Ovary (tissue), 9 donors: ENCODE data around the gene RRP15. TPM values are rescaled to one million over a fixed set of nuclear protein-coding genes. Genes with fewer than 3 reads are reported as not detected.

Experiments used
- DNase-seq, 5 donors: peaks; one replicate each; pipeline ENCODE4 v3.0.0-alpha.2; 2019 to 2020
- H3K27ac ChIP-seq, 2 donors: fragments of 200-600 bp; one replicate each; pipeline versions ENCODE4 v1.5.1 to v1.8.0; 2019 to 2022
- H3K27me3 ChIP-seq: fragments of 200-600 bp; one replicate; pipeline ENCODE4 v1.8.0; 2022
- H3K36me3 ChIP-seq: fragments of 200-600 bp; sonication (generic); one replicate; pipeline ENCODE4 v1.5.1; 2019
- H3K4me1 ChIP-seq: one replicate; pipeline ENCODE4 v1.8.1; 2013; ENCODE audit warnings: mild to moderate bottlenecking, moderate library complexity; ENCODE audit not compliant: insufficient read depth
- H3K4me3 ChIP-seq: fragments of 200-600 bp; sonication (generic); one replicate; pipeline ENCODE4 v1.5.1; 2017
- H3K9me3 ChIP-seq, 2 donors: fragments of 200-600 bp in 1 of 2; sonication (generic) in 1 of 2; one replicate each; pipeline versions ENCODE4 v1.5.1 to v1.8.1; 2013 to 2019; ENCODE audit warnings: mild to moderate bottlenecking in 1 of 2, moderate library complexity in 1 of 2
- CTCF ChIP-seq, 3 donors: fragments of 450-650 bp in 2 of 3; fragments of 200-600 bp in 1 of 3; IDR thresholded peaks; one replicate each; pipeline versions ENCODE4 v1.5.1 to v1.8.0; 2016 to 2022; ENCODE audit warnings: antibody characterized with exemption in 3 of 3, mild to moderate bottlenecking in 1 of 3
- EP300 ChIP-seq: sonication (generic); formaldehyde crosslinking; IDR thresholded peaks from one replicate; pipeline ENCODE4 v1.6.1; 2017; ENCODE audit warnings: antibody characterized with exemption
- POLR2A ChIP-seq: fragments of 450-650 bp; IDR thresholded peaks from one replicate; pipeline ENCODE4 v1.6.1; 2017; ENCODE audit warnings: antibody characterized with exemption, mild to moderate bottlenecking, moderate library complexity
- WGBS, 3 donors: extraction: QIAGEN DNeasy Blood & Tissue Kit in 1 of 3; methylation state at CpG; one replicate each; pipeline versions ENCODE4 v1.1.5 to v1.1.7; 2013 to 2017; 5-methylcytosine and 5-hydroxymethylcytosine counted together
- intact Hi-C, 4 donors: fragments of 100-400 bp; cut with DNase I; formaldehyde crosslinking; loops; one replicate each; pipeline versions ENCODE4 v1.11.0 to v1.15.1; 2022 to 2023
- polyA plus RNA-seq, 2 donors: library from polyadenylated mRNA; stranded (reverse); fragments of 200-250 nt in 1 of 2; fragments of 350-450 nt in 1 of 2; fragmentation: Illumina TruSeq in 1 of 2; extraction: RNeasy Lipid Tissue Mini Kit (QIAGEN cat#74804) in 1 of 2; gene quantifications; one replicate each; pipeline ENCODE4 v1.2.3, GENCODE V29; 2013 to 2014
- total RNA-seq, 7 donors: library from RNA; depleted of rRNA in 2 of 7; stranded (reverse); fragments of >200 nt in 2 of 7; fragmentation: NEBNext Ultra II Directional in 3 of 7; extraction: Animal tissue kit (Norgen Biotek cat#: 25700) in 3 of 7; gene quantifications; one replicate each; pipeline versions ENCODE4 v1.1.0 to v1.2.4, GENCODE V29; 2016 to 2023
- donor health status: DM: no; HTN: no; CAD: no; lungs with moderate emphysema.
- donor health status: DM: no; HTN: no; CAD: no.
- donor health status: Bipolar disorder and iron deficiency.
- donor health status: DM: yes; HTN: yes; CAD: no.
- donor health status: DM: no; HTN: no; CAD: no.
- donor health status: DM: yes; HTN: yes; CAD: no.

RRP15 gene
- total and polyA plus RNA-seq, 9 donors, result 2.3 to 27.9 (median 17.7) TPM

- TF ChIP-seq CTCF (IDR thresholded peaks at IDR 0.05) (no peak), POLR2A (no peak), EP300 (no peak)
- Histone ChIP-seq H3K9me3 (no peaks in the 10 kb centered on the region), H3K4me3 (no peak overlapping the region), H3K27ac (no peak overlapping the region), H3K36me3 (no peaks in the 10 kb centered on the region), H3K27me3 (no peaks in the 10 kb centered on the region), H3K4me1 (peaks cover 2% of the 10 kb centered on the region)
- no peak for DNase-seq
- WGBS, 3 donors, result 89% methylated on average over 6 of the region's 6 CpGs
- intact Hi-C loops, result no loop called here
Observed at GRCh38 chr1:218305472-218306064, 20.5 kb downstream of the RRP15 start.

GRCh38 chr1:218312509-218312908 is 27.4 kb downstream of the RRP15 start:
- Histone ChIP-seq H3K9me3 (no peaks in the 10 kb centered on the region), H3K27me3 (no peaks in the 10 kb centered on the region), H3K36me3 (no peaks in the 10 kb centered on the region), H3K27ac (no peak overlapping the region), H3K4me1 (no peaks in the 10 kb centered on the region), H3K4me3 (no peak overlapping the region)
- no peak for DNase-seq
- TF ChIP-seq POLR2A (no peak), EP300 (no peak), CTCF (IDR thresholded peaks at IDR 0.05) (no peak)
- 91 to 97% (median 96%) methylated on average over 2 of the region's 2 CpGs for WGBS, 3 donors
- intact Hi-C loops, result no loop called here

GRCh38 chr1:218314316-218314715 is 29.2 kb downstream of the RRP15 start:
- Histone ChIP-seq H3K27me3 (no peaks in the 10 kb centered on the region), H3K36me3 (no peaks in the 10 kb centered on the region), H3K9me3 (no peaks in the 10 kb centered on the region), H3K27ac (no peak overlapping the region), H3K4me1 (no peaks in the 10 kb centered on the region), H3K4me3 (no peak overlapping the region)
- intact Hi-C loops, result no loop called here
- 91 to 98% (median 96%) methylated on average over 3 of the region's 3 CpGs for WGBS, 3 donors
- no peak for DNase-seq
- no peak for TF ChIP-seq CTCF (IDR thresholded peaks at IDR 0.05)
- no peak for TF ChIP-seq EP300
- no peak for TF ChIP-seq POLR2A

- intact Hi-C loops, result no loop called here
- no peak for TF ChIP-seq POLR2A
- TF ChIP-seq CTCF (IDR thresholded peaks at IDR 0.05), result no peak
- no peak for TF ChIP-seq EP300
- no peaks in the 10 kb centered on the region for H3K27me3 ChIP-seq
- H3K9me3 ChIP-seq, result no peaks in the 10 kb centered on the region
- no peak for DNase-seq
- H3K36me3 ChIP-seq, result no peaks in the 10 kb centered on the region
- H3K4me1 ChIP-seq, result no peaks in the 10 kb centered on the region
- H3K27ac ChIP-seq, result no peak overlapping the region
- 72 to 77% (median 74%) methylated on average over 4 of the region's 4 CpGs for WGBS, 3 donors
- no peak overlapping the region for H3K4me3 ChIP-seq
Observed at GRCh38 chr1:218315638-218316037, 30.5 kb downstream of the RRP15 start.
